Measurements from ENCODE around the gene CTRL. TPM values are rescaled to one million over a fixed set of nuclear protein-coding genes. Genes with fewer than 3 reads are reported as not detected.

The CTRL gene
- total RNA-seq, 1 donor from 2014 or later: 3.2 TPM

- no peak for DNase-seq (ENCODE audit: extremely low spot score in 2 of 2)
- Histone ChIP-seq H3K36me3 (peaks cover 0 to 35% of the 10 kb centered on the region in 2 donors), H3K4me3 (no peak overlapping the region), H3K9me3 (no peaks in the 10 kb centered on the region), H3K27me3 (no peaks in the 10 kb centered on the region), H3K27ac (peak overlapping the region; percentile 11), H3K4me1 (peaks cover 80% of the 10 kb centered on the region)
- intact Hi-C loops (cut with DNase I): no loop called here
- no peak for TF ChIP-seq CTCF (IDR thresholded peaks at IDR 0.05)
- no peak for TF ChIP-seq POLR2AphosphoS5 (IDR thresholded peaks at IDR 0.05; ENCODE audit: insufficient read depth in 1 of 2, low read depth in 1 of 2)
- no peak for TF ChIP-seq POLR2A (IDR thresholded peaks at IDR 0.05)
Observed at GRCh38 chr16:67962135-67962534, 30.5 kb upstream of the CTRL start.

- no peak for DNase-seq (ENCODE audit: extremely low spot score in 2 of 2)
- Histone ChIP-seq H3K4me3 (no peak overlapping the region), H3K4me1 (peaks cover 74% of the 10 kb centered on the region), H3K36me3 (peaks cover 0 to 38% of the 10 kb centered on the region in 2 donors), H3K9me3 (no peaks in the 10 kb centered on the region), H3K27ac (no peak overlapping the region), H3K27me3 (no peaks in the 10 kb centered on the region)
- intact Hi-C loops (cut with DNase I): no loop called here
- TF ChIP-seq CTCF (IDR thresholded peaks at IDR 0.05) (no peak), POLR2AphosphoS5 (IDR thresholded peaks at IDR 0.05; ENCODE audit: insufficient read depth in 1 of 2, low read depth in 1 of 2) (peak in 1 of 2 donors; percentile 52)
Observed at GRCh38 chr16:67961551-67961957, 29.9 kb upstream of the CTRL start.

GRCh38 chr16:67959536-67960329 lies 28.1 kb upstream of the CTRL start:
- TF ChIP-seq POLR2AphosphoS5 (IDR thresholded peaks at IDR 0.05; ENCODE audit: insufficient read depth in 1 of 2, low read depth in 1 of 2) (peak in 1 of 2 donors; percentile 43), POLR2A (IDR thresholded peaks at IDR 0.05) (no peak)
- Histone ChIP-seq H3K4me3 (no peak overlapping the region), H3K9me3 (no peaks in the 10 kb centered on the region), H3K36me3 (peaks cover 0 to 41% of the 10 kb centered on the region in 2 donors), H3K27me3 (no peaks in the 10 kb centered on the region), H3K27ac (peak overlapping the region; percentile 63), H3K4me1 (peaks cover 56% of the 10 kb centered on the region)
- DNase-seq (ENCODE audit: extremely low spot score in 2 of 2): no peak
- intact Hi-C loops (cut with DNase I): no loop called here

GRCh38 chr16:67957622-67958021 lies 26.0 kb upstream of the CTRL start:
- Histone ChIP-seq H3K4me3 (no peak overlapping the region), H3K27me3 (no peaks in the 10 kb centered on the region), H3K4me1 (peaks cover 35% of the 10 kb centered on the region), H3K36me3 (peaks cover 0 to 44% of the 10 kb centered on the region in 2 donors), H3K27ac (no peak overlapping the region), H3K9me3 (no peaks in the 10 kb centered on the region)
- TF ChIP-seq POLR2A (IDR thresholded peaks at IDR 0.05): no peak
- intact Hi-C loops (cut with DNase I): no loop called here
- DNase-seq (ENCODE audit: extremely low spot score in 2 of 2): no peak

- Histone ChIP-seq H3K4me1 (peaks cover 21% of the 10 kb centered on the region), H3K4me3 (no peak overlapping the region), H3K9me3 (no peaks in the 10 kb centered on the region), H3K27ac (no peak overlapping the region), H3K27me3 (no peaks in the 10 kb centered on the region), H3K36me3 (peaks cover 0 to 49% of the 10 kb centered on the region in 2 donors)
- TF ChIP-seq CTCF (IDR thresholded peaks at IDR 0.05): no peak
- TF ChIP-seq POLR2A (IDR thresholded peaks at IDR 0.05): no peak
- no peak for TF ChIP-seq POLR2AphosphoS5 (IDR thresholded peaks at IDR 0.05; ENCODE audit: insufficient read depth in 1 of 2, low read depth in 1 of 2)
- intact Hi-C loops (cut with DNase I): no loop called here
- DNase-seq (ENCODE audit: extremely low spot score in 2 of 2): no peak
Observed at GRCh38 chr16:67954421-67955196, 22.9 kb upstream of the CTRL start.

All from vagina (tissue), 2 donors.